Activated T-helper 17 cell treated with anti-CD3 and anti-CD28 coated beads, Interleukin-2, amount 50 U/mL, for 72 hours (primary cell): Measurements from ENCODE around the gene ZNF385A. TPM values are rescaled to one million over a fixed set of nuclear protein-coding genes. Genes with fewer than 3 reads are reported as not detected.
"Not testable (repeated sequence)": the region's sequence is repeated elsewhere in the genome, so short reads cannot be mapped to it uniquely, and the experiment has no call there.

ENCODE experiments used
- ATAC-seq: fragments of 150-1000 bp; cut with Tn5 transposase; replicated peaks from 2 replicates; pipeline ENCODE4 v1.10.0; 2021; ENCODE audit warnings: mild to moderate bottlenecking, moderate library complexity
- H3K27ac Mint-ChIP-seq: one replicate; pipeline ENCODE4 v1.8.0; 2022; ENCODE audit warnings: mixed read lengths
- H3K27me3 Mint-ChIP-seq: one replicate; pipeline ENCODE4 v1.8.0; 2022; ENCODE audit warnings: mixed read lengths
- H3K36me3 Mint-ChIP-seq: one replicate; pipeline ENCODE4 v1.8.0; 2022; ENCODE audit warnings: low read depth, mild to moderate bottlenecking, mixed read lengths
- H3K4me1 Mint-ChIP-seq: one replicate; pipeline ENCODE4 v1.8.0; 2022; ENCODE audit warnings: mixed read lengths
- H3K4me3 Mint-ChIP-seq: one replicate; pipeline ENCODE4 v1.8.0; 2022; ENCODE audit warnings: mild to moderate bottlenecking, mixed read lengths
- H3K9me3 Mint-ChIP-seq: one replicate; pipeline ENCODE4 v1.8.0; 2022; ENCODE audit warnings: mixed read lengths
- total RNA-seq, 2 donors: library from RNA; stranded (reverse); gene quantifications; one replicate each; pipeline ENCODE4 v1.2.3, GENCODE V29; 2022

Gene ZNF385A
- total RNA-seq, 2 donors from 2014 or later: 0.48 to 2.6 TPM

DNA sequence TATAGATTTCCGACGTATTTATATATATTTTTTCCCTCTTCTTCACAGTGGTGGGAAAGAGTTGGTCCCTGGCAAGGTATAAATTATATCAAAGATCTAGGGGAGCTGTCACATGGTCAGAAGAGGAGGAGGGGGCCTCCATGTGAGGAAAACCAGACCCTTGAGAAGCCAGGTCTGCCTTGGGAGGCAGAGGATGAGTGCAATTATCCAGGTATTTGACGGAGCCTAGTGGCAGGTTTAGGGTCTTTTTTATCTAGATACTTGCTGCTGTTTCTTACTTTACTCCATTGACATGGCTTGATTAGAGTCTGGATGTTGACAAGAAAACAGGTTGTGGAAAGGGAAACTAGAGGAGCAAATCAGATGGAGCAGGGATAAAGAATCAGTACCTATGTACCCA is 54.1 kb downstream of the ZNF385A start:
- peak overlapping the region; percentile 87 for H3K27ac Mint-ChIP-seq
- no peaks in the 10 kb centered on the region for H3K9me3 Mint-ChIP-seq
- peaks cover 24% of the 10 kb centered on the region for H3K4me1 Mint-ChIP-seq
- no peak overlapping the region for H3K4me3 Mint-ChIP-seq
- H3K36me3 Mint-ChIP-seq: peaks cover 15% of the 10 kb centered on the region
- no peak for ATAC-seq
- H3K27me3 Mint-ChIP-seq: no peaks in the 10 kb centered on the region

DNA sequence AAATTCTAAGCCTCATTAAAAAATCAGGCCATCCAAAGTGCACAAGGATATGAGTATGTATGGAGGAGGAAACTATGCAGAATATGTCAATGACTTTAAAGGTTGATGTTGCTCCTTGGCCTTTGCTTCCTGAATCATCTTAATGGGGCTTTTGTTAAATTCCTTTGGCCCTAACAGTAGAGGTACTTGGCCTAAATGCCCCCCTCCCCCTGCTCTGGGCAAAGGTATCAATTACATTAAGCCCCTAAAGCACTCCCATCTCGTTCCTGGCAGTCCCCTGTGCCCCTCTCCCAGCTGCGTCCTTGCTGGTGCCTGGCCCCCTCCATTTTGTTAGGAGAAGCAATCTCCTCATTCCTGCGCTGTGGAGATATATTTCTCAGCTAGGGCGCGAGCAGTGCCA is 54.8 kb downstream of the ZNF385A start:
- peaks cover 22% of the 10 kb centered on the region for H3K36me3 Mint-ChIP-seq
- H3K27me3 Mint-ChIP-seq: no peaks in the 10 kb centered on the region
- peaks cover 24% of the 10 kb centered on the region for H3K4me1 Mint-ChIP-seq
- no peak for ATAC-seq
- H3K4me3 Mint-ChIP-seq: no peak overlapping the region
- no peaks in the 10 kb centered on the region for H3K9me3 Mint-ChIP-seq
- peak overlapping the region; percentile 87 for H3K27ac Mint-ChIP-seq

DNA sequence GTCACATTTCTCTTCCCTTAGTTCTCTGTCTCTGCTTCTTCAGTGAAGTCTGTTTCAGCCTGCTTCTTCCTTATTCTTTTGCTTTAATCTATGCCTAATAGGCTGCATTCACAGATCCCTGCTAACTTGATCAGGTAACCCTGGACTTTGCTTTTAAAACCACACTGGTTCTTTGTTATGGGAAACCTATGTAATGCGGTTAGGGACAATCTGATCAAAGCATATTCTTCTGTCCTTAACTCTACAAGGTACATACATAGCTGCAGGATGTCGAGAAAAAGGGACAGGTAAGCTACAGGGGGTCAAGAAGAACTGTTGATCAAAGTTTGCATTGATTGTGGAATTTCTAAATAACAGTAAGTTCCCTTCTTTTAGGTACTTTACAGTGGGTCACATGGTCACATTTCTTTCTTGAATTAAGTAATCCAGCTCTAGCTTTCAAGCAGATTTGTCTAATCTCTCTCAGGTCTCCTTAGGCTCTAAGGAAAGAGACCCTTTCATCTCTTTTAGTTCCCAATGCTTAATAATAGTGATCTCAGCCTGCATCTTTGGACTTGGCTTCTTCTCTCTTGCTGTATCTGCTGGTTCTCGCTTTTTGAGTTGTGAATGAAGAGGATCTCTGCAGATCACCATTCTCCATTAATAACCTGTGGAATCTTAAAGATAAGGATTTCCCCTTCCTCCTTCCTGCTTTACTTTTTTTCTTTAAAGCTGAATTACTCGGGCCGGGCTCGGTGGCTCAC is 55.8 kb downstream of the ZNF385A start:
- H3K4me3 Mint-ChIP-seq: peak overlapping the region; percentile 59
- H3K27ac Mint-ChIP-seq: peak overlapping the region; percentile 87
- no peak for ATAC-seq
- H3K4me1 Mint-ChIP-seq: peaks cover 28% of the 10 kb centered on the region
- H3K9me3 Mint-ChIP-seq: no peaks in the 10 kb centered on the region
- H3K36me3 Mint-ChIP-seq: peaks cover 23% of the 10 kb centered on the region
- H3K27me3 Mint-ChIP-seq: no peaks in the 10 kb centered on the region

DNA sequence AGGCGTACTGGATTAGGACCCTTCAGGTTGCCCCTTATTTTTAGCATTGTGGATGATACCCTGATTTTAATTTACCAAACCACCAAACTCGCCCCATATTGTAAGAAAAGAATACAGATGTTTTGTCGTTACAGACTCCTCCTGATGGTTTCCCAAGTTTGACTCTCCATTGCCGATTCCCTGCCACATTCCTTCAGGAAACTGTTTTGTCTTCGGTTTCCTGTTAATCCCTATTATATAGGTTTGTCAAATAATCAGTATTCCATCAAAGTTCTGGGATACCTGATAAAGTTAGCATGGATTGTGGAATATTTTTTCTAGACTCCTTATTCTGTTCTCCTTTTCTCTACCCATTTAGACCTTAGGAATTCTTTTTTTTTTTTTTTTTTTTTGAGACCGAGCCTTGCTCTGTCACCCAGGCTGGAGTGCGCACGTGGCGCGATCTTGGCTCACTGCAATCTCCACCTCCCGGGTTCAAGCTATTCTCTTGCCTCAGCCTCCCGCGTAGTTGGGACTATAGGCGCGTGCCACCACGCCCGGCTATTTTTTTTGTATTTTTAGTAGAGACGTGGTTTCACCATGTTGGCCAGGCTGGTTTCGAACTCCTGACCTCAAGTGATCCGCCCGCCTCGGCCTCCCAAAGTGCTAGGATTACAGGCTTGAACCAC is 59.0 kb downstream of the ZNF385A start:
- Mint-ChIP-seq H3K36me3 (peaks cover 23% of the 10 kb centered on the region), H3K4me1 (peaks cover 19% of the 10 kb centered on the region), H3K4me3 (peak overlapping the region; percentile 96), H3K27ac (peak overlapping the region; percentile 98)
- not testable (repeated sequence) for H3K27me3 Mint-ChIP-seq, H3K9me3 Mint-ChIP-seq, ATAC-seq

DNA sequence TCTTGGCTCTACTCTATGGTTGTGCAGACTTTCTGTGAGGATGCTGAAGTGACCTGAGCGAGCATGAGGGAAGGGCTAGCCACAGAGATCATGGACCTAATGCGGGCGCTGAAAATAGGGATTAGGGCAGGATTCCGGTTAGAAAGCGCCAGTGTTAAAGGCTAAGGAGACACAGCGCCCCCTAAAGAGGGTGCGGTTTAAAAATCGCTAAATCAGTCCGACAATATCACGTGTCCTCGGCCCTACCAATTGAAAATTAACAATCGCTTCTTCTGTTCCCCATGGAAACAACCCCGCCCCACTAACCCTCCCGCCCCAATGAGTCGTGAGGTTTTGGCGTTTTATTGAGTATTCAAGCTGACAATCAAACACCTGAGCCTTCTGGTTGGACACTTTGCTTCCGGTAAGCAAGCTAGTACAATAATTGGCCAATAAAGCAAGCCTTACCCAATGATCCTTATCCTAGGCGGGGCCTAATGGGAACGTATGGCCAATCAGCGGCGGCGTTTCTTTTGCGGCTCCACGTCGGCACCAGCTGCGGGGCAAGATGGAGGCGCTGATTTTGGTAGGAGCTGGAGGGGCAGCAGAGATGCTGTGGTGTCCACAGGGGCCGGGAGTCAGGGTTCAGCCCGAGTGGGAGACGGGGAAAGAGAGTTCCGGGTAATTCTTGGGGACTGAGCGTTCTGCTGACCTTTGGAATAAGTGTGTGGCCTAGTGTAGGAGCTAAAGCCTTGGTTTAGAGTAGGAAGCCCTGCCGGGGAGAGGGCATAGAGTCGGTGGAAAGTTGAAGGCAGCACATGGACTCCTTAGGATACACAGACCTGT is 59.7 kb downstream of the ZNF385A start, which contains the start of gene COPZ1:
COPZ1 (plus strand) TSS at position 515 of the 825 bp plus-strand sequence; CDS start at position 548, 33 bp downstream.
- H3K4me3 Mint-ChIP-seq: peak within 1 kb of the TSS; percentile 96
- H3K27ac Mint-ChIP-seq: peak within 1 kb of the TSS; percentile 98
- no peaks in the 10 kb centered on the region for H3K27me3 Mint-ChIP-seq
- no peaks in the 10 kb centered on the region for H3K9me3 Mint-ChIP-seq
- peak; percentile 98 for ATAC-seq
- H3K4me1 Mint-ChIP-seq: peaks cover 12% of the 10 kb centered on the region
- peaks cover 21% of the 10 kb centered on the region for H3K36me3 Mint-ChIP-seq

DNA sequence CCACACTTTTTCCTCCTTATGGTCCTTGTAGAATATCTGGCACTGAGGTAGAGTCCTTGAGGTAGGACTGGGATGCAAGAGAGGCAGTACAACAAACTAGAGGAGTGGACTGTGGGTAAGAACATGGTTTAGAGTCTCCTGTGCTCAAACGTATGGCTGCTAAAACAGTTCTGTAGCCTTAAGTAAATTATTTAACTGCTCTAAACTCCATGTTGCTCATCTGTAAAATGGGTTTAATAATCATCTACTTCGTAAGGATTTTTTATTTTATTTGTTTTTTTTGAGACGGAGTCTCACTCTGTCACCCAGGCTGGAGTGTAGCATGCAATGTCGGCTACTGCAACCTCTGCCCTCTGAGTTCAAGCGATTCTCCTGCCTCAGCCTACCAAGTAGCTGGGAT is 63.2 kb downstream of the ZNF385A start:
- no peak overlapping the region for H3K27ac Mint-ChIP-seq
- H3K36me3 Mint-ChIP-seq: peaks cover 8% of the 10 kb centered on the region
- no peaks in the 10 kb centered on the region for H3K9me3 Mint-ChIP-seq
- H3K4me1 Mint-ChIP-seq: peaks cover 4% of the 10 kb centered on the region
- ATAC-seq: no peak
- H3K4me3 Mint-ChIP-seq: no peak overlapping the region
- no peaks in the 10 kb centered on the region for H3K27me3 Mint-ChIP-seq

Other genes starting within 250 kb of the ZNF385A start
- gene SMUG1, start 195.7 kb downstream of the ZNF385A start, total RNA-seq: 10 to 100 TPM; 24.2 to 28.7 TPM
- gene CBX5, start 104.6 kb downstream of the ZNF385A start, total RNA-seq: 10 to 100 TPM; 82.0 to 89.7 TPM
- gene HNRNPA1, start 104.0 kb downstream of the ZNF385A start, total RNA-seq: 1,000 to 10,000 TPM; 1,204 to 1,551 TPM
- not detected for gene NFE2, start 83.7 kb downstream of the ZNF385A start, total RNA-seq
- 10 to 100 TPM; 75.4 to 86.8 TPM for gene COPZ1, start 59.6 kb downstream of the ZNF385A start, total RNA-seq
- 1 to 10 TPM in 1 of 2 donors, under 1 TPM in 1; 0.24 to 2.2 TPM for gene GPR84, start 20.2 kb downstream of the ZNF385A start, total RNA-seq
- gene ITGA5, start 34.5 kb upstream of the ZNF385A start, total RNA-seq: 100 to 1,000 TPM in 1 of 2 donors, 10 to 100 TPM in 1; 29.9 to 211 TPM
- gene GTSF1, start 88.9 kb upstream of the ZNF385A start, total RNA-seq: 10 to 100 TPM; 16.4 to 21.2 TPM
- gene NCKAP1L, start 113.0 kb upstream of the ZNF385A start, total RNA-seq: 100 to 1,000 TPM; 152 to 189 TPM
- gene PDE1B, start 164.9 kb upstream of the ZNF385A start, total RNA-seq: 10 to 100 TPM; 17.8 to 47.4 TPM
- not detected for gene PPP1R1A, start 203.9 kb upstream of the ZNF385A start, total RNA-seq